HG02798 (cell line): Measurements from ENCODE around the gene FAM32A.

Experiments
- ATAC-seq: cut with Tn5 transposase; IDR thresholded peaks from one replicate; pipeline ENCODE4 v1.9.1; 2021; ENCODE audit warnings: mild to moderate bottlenecking; ENCODE audit not compliant: unreplicated experiment, poor library complexity

Gene FAM32A

DNA sequence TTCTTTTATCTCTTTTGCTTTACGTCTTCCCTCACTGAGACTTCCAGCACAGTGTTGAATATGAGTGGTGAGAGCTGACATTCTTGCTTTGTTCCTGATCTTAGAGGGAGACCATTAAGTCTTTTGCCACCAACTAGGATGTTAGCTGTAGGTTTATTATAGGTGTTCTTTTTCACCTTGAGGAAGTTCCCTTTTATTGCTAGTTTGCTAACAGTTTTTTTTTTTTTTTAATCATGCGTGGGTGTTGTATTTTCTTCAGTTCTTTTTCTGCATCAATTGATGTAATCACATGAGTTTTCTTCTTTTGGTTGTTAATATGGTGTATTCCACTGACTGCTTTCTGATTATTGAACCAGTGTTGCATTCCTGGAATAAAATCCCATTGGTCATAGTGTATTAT, 33.6 kb downstream of the FAM32A start:
- ATAC-seq, result no peak

- ATAC-seq, result no peak
Observed at GRCh38 chr19:16222806-16223205, 37.6 kb downstream of the FAM32A start.

- no peak for ATAC-seq
Observed at GRCh38 chr19:16223746-16224145, 38.5 kb downstream of the FAM32A start.

DNA sequence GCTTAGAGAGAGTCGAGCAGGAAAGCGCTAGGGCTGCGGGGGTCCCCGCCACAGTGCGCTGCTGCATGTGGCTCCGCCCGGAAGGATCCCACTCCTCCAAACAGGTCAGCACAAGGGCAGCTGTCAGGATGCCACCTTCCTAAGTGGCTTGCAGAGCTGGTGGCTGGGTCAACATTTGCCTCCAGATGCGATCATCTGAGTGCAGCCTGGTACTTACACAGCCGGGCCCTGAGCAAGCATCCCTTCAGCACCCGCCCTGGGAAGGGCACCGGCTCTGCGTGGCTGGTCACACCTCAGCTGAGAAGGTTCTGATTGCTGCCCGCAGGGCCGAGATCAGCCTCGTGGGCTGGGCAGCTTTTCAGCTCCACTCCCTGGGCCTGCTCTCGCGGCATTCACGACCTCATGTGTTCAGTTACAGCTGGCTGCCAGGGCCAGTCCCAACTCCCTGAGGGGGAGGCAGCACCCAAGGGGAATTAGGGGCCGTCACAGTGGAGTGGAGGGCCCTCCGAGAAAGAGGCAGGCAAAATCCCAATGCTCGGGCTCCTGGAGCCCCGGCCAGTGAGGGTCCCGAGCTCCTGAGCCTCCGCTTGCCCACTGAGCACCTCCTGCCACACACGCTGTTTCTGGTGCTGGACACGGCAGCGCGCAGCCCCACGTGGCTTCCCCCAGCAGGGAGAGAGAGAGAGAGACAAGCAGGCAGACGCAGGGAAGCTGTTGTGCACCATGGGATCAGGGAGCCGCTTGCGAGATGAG, 39.3 kb downstream of the FAM32A start:
- ATAC-seq, result no peak

DNA sequence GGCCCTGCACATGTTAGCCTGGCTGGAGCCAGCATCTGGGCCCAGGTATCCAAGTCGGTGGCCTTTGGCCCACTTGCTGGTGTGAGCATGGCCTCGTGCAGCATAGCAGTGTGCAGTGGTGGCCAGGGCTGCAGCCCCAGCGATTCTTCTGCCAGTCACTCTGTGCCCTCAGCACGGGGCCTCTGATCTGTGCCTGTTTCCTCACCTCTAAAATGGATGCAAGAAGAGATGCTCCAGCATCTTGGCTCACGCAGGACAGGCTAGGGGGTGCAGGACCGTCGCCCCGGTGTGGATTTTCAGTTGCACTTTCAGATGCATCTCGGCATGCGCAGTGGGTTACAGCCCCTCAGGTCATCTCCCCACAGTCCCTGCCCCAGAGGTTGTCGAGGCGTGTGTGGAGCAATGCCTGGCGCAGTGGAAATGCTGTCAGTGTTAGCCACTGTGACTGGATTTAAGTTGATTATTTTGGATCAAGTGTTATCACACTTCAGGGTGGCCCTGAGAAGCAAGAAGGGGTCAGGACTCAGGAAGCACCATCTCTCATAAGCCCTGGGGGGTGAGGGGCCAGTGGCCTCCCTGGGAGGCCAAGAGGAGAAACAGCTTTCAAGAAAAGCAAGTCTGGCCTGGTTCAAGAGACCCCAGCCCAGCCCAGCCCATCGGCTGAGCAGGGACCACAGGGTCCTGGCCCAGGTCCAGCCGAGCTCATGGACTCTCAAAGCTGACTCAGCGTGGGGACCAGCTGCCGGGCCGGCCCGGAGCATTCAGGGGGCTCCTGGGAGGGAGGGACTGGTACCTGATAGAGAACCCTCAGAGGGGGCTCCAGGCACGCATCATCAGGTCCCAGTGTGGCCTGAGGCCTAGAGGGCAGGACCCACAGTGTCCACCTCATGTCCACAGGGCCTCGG, 40.3 kb downstream of the FAM32A start:
- ATAC-seq, result no peak

GRCh38 chr19:16226184-16226591, 41.0 kb downstream of the FAM32A start:
- ATAC-seq, result no peak

GRCh38 chr19:16226878-16227836, 41.9 kb downstream of the FAM32A start:
- no peak for ATAC-seq

GRCh38 chr19:16227837-16228636, 42.8 kb downstream of the FAM32A start:
- ATAC-seq, result no peak

DNA sequence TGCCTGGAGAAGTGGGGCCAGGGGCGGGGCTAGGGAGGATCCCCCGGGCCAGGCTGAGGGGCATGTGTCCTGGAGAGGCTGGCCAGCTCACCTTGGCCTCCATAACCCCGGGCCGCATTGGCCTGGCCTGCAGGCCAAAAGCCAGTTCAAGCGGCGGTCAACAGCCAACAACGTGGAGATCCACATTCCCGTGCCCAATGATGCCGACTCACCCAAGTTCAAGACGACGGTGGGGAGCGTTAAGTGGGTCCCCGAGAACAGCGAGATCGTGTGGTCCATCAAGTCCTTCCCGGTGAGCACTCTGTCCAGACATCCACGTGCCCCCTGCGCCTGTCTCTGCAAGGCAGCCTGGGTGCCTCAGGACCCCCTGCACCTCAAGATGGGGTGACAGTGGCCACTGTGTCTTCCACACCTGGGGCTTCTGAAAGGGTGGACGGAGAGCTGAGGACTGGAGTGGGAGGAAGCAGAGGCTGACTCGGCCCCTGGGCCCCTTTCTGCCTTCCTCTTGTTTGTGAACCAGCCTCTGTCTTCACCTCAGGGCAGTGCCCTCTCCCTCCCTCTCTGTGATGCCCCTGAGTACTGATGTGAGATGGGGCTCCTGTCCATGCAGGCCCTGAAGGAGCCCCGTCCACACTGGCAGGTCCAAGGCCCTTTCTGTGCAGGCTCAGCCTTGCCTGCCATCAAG, 43.6 kb downstream of the FAM32A start:
- no peak for ATAC-seq

GRCh38 chr19:16229322-16229641, 44.1 kb downstream of the FAM32A start:
- ATAC-seq, result no peak

- ATAC-seq, result no peak
Observed at GRCh38 chr19:16232127-16232526, 46.9 kb downstream of the FAM32A start.

DNA sequence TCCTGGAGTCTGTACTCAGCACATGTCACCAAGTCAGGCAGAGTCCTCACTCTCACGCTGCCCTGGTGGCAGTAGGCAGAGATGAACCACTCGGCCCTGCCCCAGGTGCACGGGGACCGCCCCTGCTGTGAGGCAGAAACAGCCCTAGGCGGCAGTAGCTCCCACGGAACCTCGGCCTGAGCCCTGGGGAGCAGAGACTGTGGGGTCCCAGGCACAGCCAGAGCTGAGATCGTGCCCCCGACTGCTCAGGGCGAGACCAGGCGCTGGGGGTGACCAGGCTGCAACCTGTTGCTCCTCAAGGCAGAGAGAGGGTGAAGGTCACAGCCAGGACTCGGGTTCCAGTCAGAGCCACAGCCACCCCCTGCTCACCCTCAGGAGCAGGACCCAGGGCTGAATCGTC, 47.4 kb downstream of the FAM32A start:
- no peak for ATAC-seq

- no peak for ATAC-seq
Observed at GRCh38 chr19:16233081-16233776, 48.0 kb downstream of the FAM32A start.

DNA sequence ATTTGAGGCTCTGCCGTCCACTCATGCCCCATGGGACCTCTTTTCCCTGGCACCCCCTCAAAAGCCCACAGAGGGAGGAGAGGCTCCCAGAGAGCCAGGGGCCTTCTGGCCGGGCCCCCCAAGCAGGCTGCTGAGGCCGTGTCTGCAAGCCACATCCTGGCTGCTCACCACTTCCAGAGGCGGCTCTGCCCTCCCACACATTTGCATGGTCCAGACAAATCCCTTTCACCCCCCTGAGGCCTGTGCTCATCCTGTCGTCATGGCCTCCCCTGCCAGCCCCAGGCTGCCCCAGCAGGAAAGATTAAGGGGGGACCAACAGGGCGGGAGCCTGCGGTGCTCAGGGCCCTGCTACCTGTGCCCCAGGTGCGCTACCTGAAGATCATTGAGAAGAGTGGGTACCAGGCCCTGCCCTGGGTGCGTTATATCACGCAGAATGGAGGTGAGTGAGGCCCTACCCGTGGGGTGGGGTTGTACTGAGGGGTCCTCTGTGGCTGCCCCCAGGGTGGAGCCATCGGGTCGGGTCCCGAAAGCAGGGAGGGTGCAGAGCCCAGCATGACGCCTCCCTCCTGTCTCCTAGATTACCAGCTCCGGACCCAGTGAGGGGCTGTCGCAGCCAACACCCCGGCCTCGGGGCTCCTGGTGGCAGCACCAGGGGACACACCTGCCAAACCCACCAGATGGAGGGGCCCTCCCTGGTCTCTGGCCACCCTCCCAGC, 48.8 kb downstream of the FAM32A start:
- no peak for ATAC-seq

GRCh38 chr19:16234552-16235445, 49.6 kb downstream of the FAM32A start:
- ATAC-seq, result no peak

DNA sequence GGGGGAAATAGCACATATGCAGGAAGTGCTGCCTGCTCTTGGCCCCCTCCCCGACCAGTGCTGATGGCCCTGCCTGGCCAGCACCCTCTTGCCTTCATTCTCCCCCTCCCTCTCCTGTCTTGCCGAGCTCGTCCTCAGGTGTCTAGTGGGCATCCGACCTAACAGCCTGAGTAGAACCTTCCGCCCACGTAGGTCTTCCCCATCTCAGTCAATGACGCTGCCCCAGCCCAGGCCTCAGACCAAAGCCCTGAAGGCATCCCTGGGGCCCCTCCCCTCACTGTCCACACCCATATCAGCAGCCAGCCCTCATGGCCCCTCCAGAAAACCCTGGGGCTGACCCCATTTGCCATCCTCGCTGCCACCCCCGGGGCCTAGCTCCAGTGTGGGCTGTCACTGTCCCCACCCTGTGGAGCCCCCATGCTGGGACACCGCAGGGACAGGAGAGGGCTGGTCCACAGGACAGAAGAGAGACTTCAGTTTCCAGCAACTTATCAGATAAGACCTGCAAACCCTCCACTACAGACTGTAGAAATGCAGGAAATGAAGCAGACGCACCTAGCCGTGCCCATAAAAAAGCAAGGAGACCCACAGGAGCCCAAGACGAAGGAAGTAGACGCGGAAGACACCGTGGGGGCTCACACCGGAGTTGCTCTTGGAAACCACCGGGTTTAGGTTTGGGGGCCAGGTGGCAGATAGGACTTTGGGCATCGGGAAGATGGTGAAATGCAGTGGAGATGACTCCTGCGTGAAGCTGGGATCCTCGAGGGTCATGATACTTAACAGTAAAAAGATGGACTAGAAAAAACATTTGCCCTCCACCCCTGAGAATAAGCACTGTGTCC, 50.8 kb downstream of the FAM32A start:
- no peak for ATAC-seq
